Transverse colon (tissue), 4 donors: ENCODE results near the gene ETFDH.

Experiments used
- CTCF ChIP-seq, 5 experiments: fragments of 200-600 bp in 3 of 5; fragments of 450-650 bp in 2 of 5; sonication (generic) in 3 of 5; IDR thresholded peaks; 1 replicate in 2 of 5; 2 replicates in 3 of 5; pipeline ENCODE4 v1.5.1; 2016 to 2017; ENCODE audit warnings: antibody characterized with exemption in 5 of 5, inconsistent platforms in 3 of 5, mild to moderate bottlenecking in 2 of 5, moderate library complexity in 1 of 5
- POLR2AphosphoS5 ChIP-seq, 3 donors: sonication (generic); formaldehyde crosslinking; IDR thresholded peaks; one replicate each; pipeline ENCODE4 v1.6.1; 2016; ENCODE audit warnings: antibody characterized with exemption in 3 of 3

GRCh38 chr4:158656439-158656838 lies 15.7 kb upstream of the ETFDH start:
- TF ChIP-seq CTCF (IDR thresholded peaks at IDR 0.05) (no peak), POLR2AphosphoS5 (IDR thresholded peaks at IDR 0.05) (no peak)
